ENCODE data around the gene CRYL1. TPM values are rescaled to one million over a fixed set of nuclear protein-coding genes. Genes with fewer than 3 reads are reported as not detected.

CRYL1 gene
- total and polyA plus RNA-seq, 2 of the 13 experiments (the other 11 are each of a cell fraction or from before 2014, with no cell fraction given), result 57.2 to 115 TPM

GRCh38 chr13:20566468-20566897, 40.8 kb upstream of the CRYL1 start (continued):
- TF ChIP-seq GLI4 (CRISPR knock-in tag; IDR thresholded peaks at IDR 0.05; ENCODE audit: borderline replicate concordance), result no peak
- TF ChIP-seq CREB1 (IDR thresholded peaks at IDR 0.05), result 0 out of 2 replicates have a peak, but pooled peaks have one; percentile 10
- TF ChIP-seq CREB1 (CRISPR knock-in tag; IDR thresholded peaks at IDR 0.05), result no peak
- peak in 1 of 2 experiments; percentile 81; a peak in 2 of 4 replicates for TF ChIP-seq POLR2A (IDR thresholded peaks at IDR 0.05; ENCODE audit: insufficient read depth in 1 of 2, low read depth in 2 of 2, low read length in 2 of 2)
- 0 out of 2 replicates have a peak, but pooled peaks have one; percentile 28 for TF ChIP-seq ZNF264 (CRISPR knock-in tag; IDR thresholded peaks at IDR 0.05)
- 0 out of 2 replicates have a peak, but pooled peaks have one; percentile 35 for TF ChIP-seq ZNF792 (CRISPR knock-in tag; IDR thresholded peaks at IDR 0.05)
- peak; percentile 1; the same call in 1 of the 2 replicates for TF ChIP-seq SMC3 (IDR thresholded peaks at IDR 0.05; ENCODE audit: low read length)
- TF ChIP-seq ZC3H4 (CRISPR knock-in tag; IDR thresholded peaks at IDR 0.05; ENCODE audit: borderline replicate concordance), result peak; percentile 73; the same call in 1 of the 2 replicates
- TF ChIP-seq ZNF879 (CRISPR knock-in tag; IDR thresholded peaks at IDR 0.05), result no peak
- TF ChIP-seq PPARG (CRISPR knock-in tag; conservative IDR thresholded peaks at IDR 0.05), result 0 out of 2 replicates have a peak, but pooled peaks have one; percentile 41
- no peak for TF ChIP-seq SALL1 (CRISPR knock-in tag; IDR thresholded peaks at IDR 0.05)
- TF ChIP-seq KLF12 (CRISPR knock-in tag; IDR thresholded peaks at IDR 0.05; ENCODE audit: borderline replicate concordance), result no peak
- no peak for TF ChIP-seq ZBTB26 (CRISPR knock-in tag; IDR thresholded peaks at IDR 0.05; ENCODE audit: borderline replicate concordance)
- TF ChIP-seq RBM22 (optimal IDR thresholded peaks at IDR 0.05; ENCODE audit: low read length), result peak; percentile 55
- peak; percentile 82 for TF ChIP-seq NFE2L2 (IDR thresholded peaks at IDR 0.05; ENCODE audit: low read length)
- TF ChIP-seq ELK4 (CRISPR knock-in tag; IDR thresholded peaks at IDR 0.05; ENCODE audit: borderline replicate concordance), result no peak
- TF ChIP-seq SOX13 (IDR thresholded peaks at IDR 0.05), result no peak
- peak in 1 of 2 experiments; percentile 3; a peak in 1 of 4 replicates for TF ChIP-seq SOX13 (CRISPR knock-in tag; conservative IDR thresholded peaks at IDR 0.05 in 1 of 2, IDR thresholded peaks at IDR 0.05 in 1 of 2)
- peak; percentile 52 for TF ChIP-seq ZNF574 (CRISPR knock-in tag; IDR thresholded peaks at IDR 0.05)
- TF ChIP-seq ZNF441 (CRISPR knock-in tag; IDR thresholded peaks at IDR 0.05; ENCODE audit: borderline replicate concordance), result peak; percentile 56; the same call in 1 of the 2 replicates
- peak; percentile 52 for TF ChIP-seq FOSL2 (CRISPR knock-in tag; IDR thresholded peaks at IDR 0.05)
- TF ChIP-seq ZNF878 (CRISPR knock-in tag; IDR thresholded peaks at IDR 0.05), result 0 out of 2 replicates have a peak, but pooled peaks have one; percentile 34
- TF ChIP-seq EP300 (IDR thresholded peaks at IDR 0.05; ENCODE audit: low read depth in 2 of 2, low read length in 2 of 2), result no peak
- TF ChIP-seq EP300 (CRISPR knock-in tag; IDR thresholded peaks at IDR 0.05; ENCODE audit: borderline replicate concordance), result 0 out of 2 replicates have a peak, but pooled peaks have one; percentile 12
- TF ChIP-seq ZSCAN21 (CRISPR knock-in tag; IDR thresholded peaks at IDR 0.05; ENCODE audit: borderline replicate concordance), result no peak
- TF ChIP-seq PAWR (CRISPR knock-in tag; IDR thresholded peaks at IDR 0.05; ENCODE audit: borderline replicate concordance), result no peak
- TF ChIP-seq TAF1 (CRISPR knock-in tag; IDR thresholded peaks at IDR 0.05), result no peak
- TF ChIP-seq PAX8 (CRISPR knock-in tag; IDR thresholded peaks at IDR 0.05; ENCODE audit: borderline replicate concordance), result no peak

All from HepG2 (cell line).